Panc1 (cell line): ENCODE measurements around the gene ASTN2. TPM values are rescaled to one million over a fixed set of nuclear protein-coding genes. Genes with fewer than 3 reads are reported as not detected.

Source experiments
- ATAC-seq: fragments of 200-7000 bp; cut with Tn5 transposase; 2 replicates; pipeline ENCODE4 v1.9.1; 2020; ENCODE audit warnings: mild to moderate bottlenecking, moderate library complexity
- BruUV-seq: library from RNA; stranded (reverse); fragments of 400-500 nt; replicated peaks from 2 replicates; lab custom pipeline; 2021; lab: Mats Ljungman, UMichigan
- CTCF ChIA-PET: fragments of 300-600 bp; sonication (Branson Sonifier 250); formaldehyde crosslinking; loops from one replicate; lab custom pipeline; 2022; ENCODE audit warnings: antibody characterized with exemption; lab: Charles Lee
- POLR2A ChIA-PET: fragments of 300-600 bp; sonication (Branson Sonifier 250); formaldehyde crosslinking; loops from one replicate; lab custom pipeline; 2022; ENCODE audit warnings: antibody characterized with exemption; lab: Charles Lee
- DNase-seq: peaks from one replicate; pipeline ENCODE4 v3.0.0-alpha.2; 2010; ENCODE audit warnings: low read depth, low spot score
- H3K27ac ChIP-seq: 2 replicates; pipeline ENCODE4 v1.5.1; 2011; ENCODE audit warnings: mild to moderate bottlenecking, low read length, inconsistent platforms
- H3K27me3 ChIP-seq: fragments of 200-500 bp; sonication (Bioruptor generic); 2 replicates; pipeline ENCODE4 v1.6.0; 2014; ENCODE audit warnings: low read length, inconsistent platforms; ENCODE audit not compliant: control insufficient read depth, insufficient read depth
- H3K36me3 ChIP-seq: fragments of 200-500 bp; sonication (Bioruptor generic); 2 replicates; pipeline ENCODE4 v1.5.1; 2014; ENCODE audit warnings: inconsistent platforms, mild to moderate bottlenecking, low read length, moderate library complexity; ENCODE audit not compliant: control insufficient read depth, insufficient read depth
- H3K4me1 ChIP-seq: 2 replicates; pipeline ENCODE4 v1.5.1; 2011; ENCODE audit warnings: inconsistent platforms, mild to moderate bottlenecking, low read length, moderate library complexity; ENCODE audit not compliant: control insufficient read depth, insufficient read depth
- H3K4me3 ChIP-seq, 2 experiments: 2 replicates each; pipeline ENCODE4 v1.5.1; 2011 to 2012; ENCODE audit warnings: low read depth in 2 of 2, low read length in 2 of 2, mild to moderate bottlenecking in 2 of 2, inconsistent platforms in 1 of 2, moderate library complexity in 1 of 2
- H3K9me3 ChIP-seq: fragments of 200-500 bp; sonication (Bioruptor generic); 2 replicates; pipeline ENCODE4 v1.5.1; 2014; ENCODE audit warnings: low read depth, mild to moderate bottlenecking, inconsistent platforms, low read length, moderate library complexity; ENCODE audit not compliant: control insufficient read depth, insufficient read depth
- CTCF ChIP-seq: fragments of 450-650 bp; IDR thresholded peaks from 2 replicates; pipeline ENCODE4 v1.5.1; 2017; ENCODE audit warnings: mild to moderate bottlenecking
- POLR2AphosphoS5 ChIP-seq: IDR thresholded peaks from 2 replicates; pipeline ENCODE4 v1.6.1; 2012; ENCODE audit warnings: mild to moderate bottlenecking, low read depth, low read length, moderate library complexity
- REST ChIP-seq, 2 experiments: IDR thresholded peaks; 2 replicates each; pipeline ENCODE4 v1.6.1; 2011 to 2012; ENCODE audit warnings: low read depth in 2 of 2, control low read depth in 1 of 2, low read length in 1 of 2, mild to moderate bottlenecking in 1 of 2, moderate library complexity in 1 of 2; ENCODE audit not compliant: insufficient read depth in 1 of 2
- SIN3A ChIP-seq: IDR thresholded peaks from 2 replicates; pipeline ENCODE4 v1.6.1; 2012; ENCODE audit warnings: low read depth, mild to moderate bottlenecking, low read length, moderate library complexity, borderline replicate concordance; ENCODE audit not compliant: insufficient read depth
- TCF7L2 ChIP-seq: IDR thresholded peaks from 2 replicates; pipeline ENCODE4 v1.6.1; 2011; ENCODE audit warnings: mild to moderate bottlenecking, low read depth, low read length, inconsistent platforms
- in situ Hi-C: cut with HindIII; loops from 2 replicates; pipeline ENCODE4 v1.10.0; 2016; ENCODE audit warnings: low sequenced_read_pairs, low pct_unique_long_range_greater_than_20kb
- intact Hi-C: fragments of 100-400 bp; cut with micrococcal nuclease; formaldehyde crosslinking; loops from one replicate; pipeline ENCODE4 v1.10.0; 2022; ENCODE audit not compliant: unreplicated experiment
- total RNA-seq: library from RNA; stranded (reverse); gene quantifications from one replicate; pipeline ENCODE4 v1.2.1, GENCODE V29; 2021; ENCODE audit not compliant: unreplicated experiment

The ASTN2 gene
- total RNA-seq, 1 experiment from 2014 or later, result 3.9 TPM

- intact Hi-C loops (no loop called here), in situ Hi-C loops (no loop called here)
- DNase-seq, result no peak
- Histone ChIP-seq H3K9me3 (no peaks in the 10 kb centered on the region), H3K4me3 (no peak overlapping the region), H3K36me3 (no peaks in the 10 kb centered on the region), H3K27me3 (no peaks in the 10 kb centered on the region), H3K27ac (no peak overlapping the region), H3K4me1 (no peaks in the 10 kb centered on the region)
- BruUV-seq, result no TSS peak
- no peak for ATAC-seq
- TF ChIP-seq CTCF (no peak), POLR2AphosphoS5 (no peak), TCF7L2 (no peak), SIN3A (no peak), REST (IDR thresholded peaks at IDR 0.05; ENCODE audit: insufficient read depth in 1 of 2, low read depth in 2 of 2, low read length in 1 of 2) (no peak)
- ChIA-PET POLR2A (no interaction called here), CTCF (no interaction called here)
These were observed 108.8 kb downstream of the ASTN2 start for GRCh38 chr9:117306032-117306431.

- no peaks in the 10 kb centered on the region for H3K27me3 ChIP-seq
- no peak overlapping the region for H3K27ac ChIP-seq
- H3K4me1 ChIP-seq, result no peaks in the 10 kb centered on the region
- no peak for TF ChIP-seq TCF7L2
- no peak for TF ChIP-seq REST (IDR thresholded peaks at IDR 0.05; ENCODE audit: insufficient read depth in 1 of 2, low read depth in 2 of 2, low read length in 1 of 2)
- TF ChIP-seq POLR2AphosphoS5, result no peak
- no peak for TF ChIP-seq SIN3A
- no peak for TF ChIP-seq CTCF
- in situ Hi-C loops, result no loop called here
- intact Hi-C loops, result no loop called here
- no peaks in the 10 kb centered on the region for H3K9me3 ChIP-seq
- ChIA-PET CTCF (no interaction called here), POLR2A (no interaction called here)
- BruUV-seq, result no TSS peak
- DNase-seq (no peak), ATAC-seq (no peak)
- no peak overlapping the region for H3K4me3 ChIP-seq
- no peaks in the 10 kb centered on the region for H3K36me3 ChIP-seq
These were observed 109.4 kb downstream of the ASTN2 start for GRCh38 chr9:117305454-117305853.
